ENCODE data around the gene HNF1A. TPM values are rescaled to one million over a fixed set of nuclear protein-coding genes. Genes with fewer than 3 reads are reported as not detected.

HNF1A gene
- total and polyA plus RNA-seq, 10 of the 15 experiments (the other 5 are each of a cell fraction or from before 2014, with no cell fraction given), result 0.10 TPM; not detected in 9

- ChIA-PET CTCF (no interaction called here), SMC1A (ENCODE audit: uncharacterized antibody, unreplicated experiment) (no interaction called here), RAD21 (ENCODE audit: unreplicated experiment) (no interaction called here), POLR2A (no interaction called here)
- in situ Hi-C loops (cut with MboI) (no loop called here), intact Hi-C loops (cut with micrococcal nuclease; ENCODE audit: unreplicated experiment) (no loop called here)
- ATAC-seq (no peak), DNase-seq (ENCODE audit: low read depth, low spot score) (no peak), FAIRE-seq (no peak)
- Histone ChIP-seq H3K9ac (ENCODE audit: control insufficient read depth, insufficient read depth, low read length) (no peak overlapping the region), H3K27ac (ENCODE audit: control insufficient read depth, insufficient read depth) (no peak overlapping the region), H3K27me3 (replicated peaks in 1 of 2; ENCODE audit: control insufficient read depth in 2 of 2, insufficient read depth in 2 of 2, low read length in 1 of 2) (no peaks in the 10 kb centered on the region), H2AFZ (ENCODE audit: control insufficient read depth, low read depth, low read length) (no peak overlapping the region), H3K79me2 (ENCODE audit: control insufficient read depth, insufficient read depth, low read length) (no peaks in the 10 kb centered on the region), H3K4me1 (ENCODE audit: control insufficient read depth, insufficient read depth, low read length) (no peaks in the 10 kb centered on the region), H3K9me3 (replicated peaks; ENCODE audit: control insufficient read depth, insufficient read depth, low read length) (no peaks in the 10 kb centered on the region), H3K4me3 (no peak overlapping the region), H3K4me2 (ENCODE audit: control insufficient read depth, insufficient read depth) (no peak overlapping the region), H4K20me1 (ENCODE audit: control insufficient read depth, insufficient read depth) (no peaks in the 10 kb centered on the region), H3K36me3 (ENCODE audit: control insufficient read depth in 2 of 2, insufficient read depth in 2 of 2, low read length in 1 of 2) (no peaks in the 10 kb centered on the region; a peak in 1 of 4 replicates)
- WGBS (ENCODE audit: insufficient coverage, insufficient replicate concordance, low lambda C conversion rate, missing lambda C conversion rate), result 54% methylated on average over 3 of the region's 3 CpGs
- no TSS peak for BruUV-seq (replicated peaks)
- no peak for TF ChIP-seq POLR2A (IDR thresholded peaks at IDR 0.05; ENCODE audit: low read depth, low read length)
- no peak for TF ChIP-seq MYC (IDR thresholded peaks at IDR 0.05; ENCODE audit: insufficient read depth, insufficient read length, insufficient replicate concordance, low read length, severe bottlenecking)
- TF ChIP-seq MLLT1 (IDR thresholded peaks at IDR 0.05), result no peak
- TF ChIP-seq ZNF592 (IDR thresholded peaks at IDR 0.05), result no peak
- TF ChIP-seq ZNF274 (IDR thresholded peaks at IDR 0.05; ENCODE audit: insufficient read depth, insufficient read length), result no peak
- no peak for TF ChIP-seq NR2C2 (IDR thresholded peaks at IDR 0.05; ENCODE audit: borderline replicate concordance, control insufficient read depth, insufficient read length, low read depth)
- no peak for TF ChIP-seq GABPA (IDR thresholded peaks at IDR 0.05; ENCODE audit: low read depth)
- no peak for TF ChIP-seq USF1 (IDR thresholded peaks at IDR 0.05; ENCODE audit: borderline replicate concordance, extremely low read length, insufficient read depth, low read depth, low read length)
- TF ChIP-seq NFXL1 (IDR thresholded peaks at IDR 0.05; ENCODE audit: borderline replicate concordance), result no peak
- TF ChIP-seq E2F4 (IDR thresholded peaks at IDR 0.05; ENCODE audit: low read depth, low read length), result no peak
- no peak for TF ChIP-seq TCF12 (IDR thresholded peaks at IDR 0.05; ENCODE audit: low read depth, low read length)
- no peak for TF ChIP-seq PBX3 (IDR thresholded peaks at IDR 0.05; ENCODE audit: insufficient replicate concordance, low read depth, low read length)
- no peak for TF ChIP-seq RAD21 (IDR thresholded peaks at IDR 0.05; ENCODE audit: insufficient read depth, low read depth, low read length)
- TF ChIP-seq MAX (IDR thresholded peaks at IDR 0.05; ENCODE audit: low read depth, low read length), result no peak
- TF ChIP-seq NR2C1 (IDR thresholded peaks at IDR 0.05), result no peak
Observed at GRCh38 chr12:120998435-120998834, 20.1 kb downstream of the HNF1A start.

All from GM12878 (cell line).